Glutamatergic neuron (in vitro differentiated cells): ENCODE measurements around the gene OLAH. TPM values are rescaled to one million over a fixed set of nuclear protein-coding genes. Genes with fewer than 3 reads are reported as not detected.

ENCODE experiments used
- DNase-seq: peaks from one replicate; pipeline ENCODE4 v3.0.0; 2022
- H3K27ac Mint-ChIP-seq: one replicate; pipeline ENCODE4 v1.8.0; 2020; ENCODE audit warnings: mild to moderate bottlenecking, mixed read lengths, inconsistent platforms; ENCODE audit not compliant: unreplicated experiment
- H3K27me3 Mint-ChIP-seq: one replicate; pipeline ENCODE4 v1.8.0; 2020; ENCODE audit warnings: mild to moderate bottlenecking, moderate library complexity, mixed read lengths, inconsistent platforms; ENCODE audit not compliant: unreplicated experiment
- H3K36me3 Mint-ChIP-seq: one replicate; pipeline ENCODE4 v1.8.0; 2020; ENCODE audit warnings: mild to moderate bottlenecking, mixed read lengths, inconsistent platforms; ENCODE audit not compliant: unreplicated experiment
- H3K4me1 Mint-ChIP-seq: one replicate; pipeline ENCODE4 v1.8.0; 2020; ENCODE audit warnings: mild to moderate bottlenecking, low read depth, mixed read lengths, inconsistent platforms; ENCODE audit not compliant: unreplicated experiment
- H3K4me3 Mint-ChIP-seq: one replicate; pipeline ENCODE4 v1.8.0; 2020; ENCODE audit warnings: mild to moderate bottlenecking, mixed read lengths, inconsistent platforms; ENCODE audit not compliant: unreplicated experiment
- H3K9me3 Mint-ChIP-seq: one replicate; pipeline ENCODE4 v1.8.0; 2020; ENCODE audit warnings: mild to moderate bottlenecking, moderate library complexity, mixed read lengths, inconsistent platforms; ENCODE audit not compliant: unreplicated experiment
- total RNA-seq: library from RNA; stranded (reverse); fragmentation: NEBNext Ultra II Directional; extraction: Animal tissue kit (Norgen Biotek cat#: 25700); gene quantifications from one replicate; pipeline ENCODE4 v1.2.1, GENCODE V29; 2021; ENCODE audit not compliant: unreplicated experiment
- TF ChIP-seq, protein P1 (sequence below): fragments of 200-600 bp; sonication (generic); IDR thresholded peaks from one replicate; pipeline ENCODE4 v1.5.0; 2021; ENCODE audit not compliant: partially characterized antibody, unreplicated experiment

OLAH gene
- total RNA-seq, 1 donor from 2014 or later: not detected

DNA sequence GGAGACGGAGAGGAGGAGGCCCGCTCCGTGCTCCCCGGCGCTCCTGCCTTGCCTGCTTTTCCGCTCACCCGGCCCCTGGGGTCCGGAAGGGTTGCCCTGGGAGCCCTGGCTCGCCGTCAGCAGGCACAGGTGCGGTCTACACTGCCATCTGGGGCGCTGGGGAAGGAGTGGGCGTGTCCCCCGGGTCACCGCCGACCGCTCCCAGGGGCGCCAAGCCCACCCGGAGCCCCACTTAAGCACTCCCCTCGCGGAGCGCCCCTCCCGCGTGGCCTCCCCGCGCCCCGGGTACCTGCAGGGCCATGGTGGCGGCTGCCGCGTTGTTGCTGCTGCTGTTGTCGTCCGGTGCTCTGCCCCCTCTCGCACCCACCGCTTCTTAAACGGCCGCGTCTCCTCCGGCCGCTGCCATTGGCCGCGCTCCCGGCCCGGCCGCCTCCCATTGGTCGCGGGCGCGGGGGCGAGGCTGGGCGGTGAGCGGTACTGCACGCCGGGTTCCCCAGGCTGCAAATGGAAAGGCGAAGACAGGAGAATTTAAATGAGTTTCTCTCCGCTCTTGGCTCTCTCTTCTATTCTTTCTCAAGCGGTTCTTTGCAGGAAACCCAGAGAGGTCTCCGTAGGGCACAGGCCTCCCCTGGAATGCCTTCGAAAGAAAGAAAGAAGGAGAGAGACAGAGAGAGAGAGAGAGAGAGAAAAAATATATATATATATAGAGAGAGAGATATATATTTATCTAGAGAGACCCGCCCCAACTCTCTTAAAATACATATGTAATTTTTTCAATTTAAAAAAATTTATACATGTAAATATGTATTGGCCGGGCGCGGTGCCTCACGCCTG lies 44.9 kb downstream of the OLAH start, which contains the start of gene ACBD7:
TSS of gene ACBD7 (minus strand) at position 349 of the 834 bp plus-strand sequence. CDS start at position 301, 48 bp downstream.
- Mint-ChIP-seq H3K4me1 (no peaks in the 10 kb centered on the region), H3K27ac (no peak within 1 kb of the TSS), H3K36me3 (no peaks in the 10 kb centered on the region), H3K9me3 (no peaks in the 10 kb centered on the region), H3K27me3 (no peaks in the 10 kb centered on the region), H3K4me3 (peak within 1 kb of the TSS; percentile 75)
- DNase-seq: peak; percentile 93
- TF ChIP-seq, protein P1, sequence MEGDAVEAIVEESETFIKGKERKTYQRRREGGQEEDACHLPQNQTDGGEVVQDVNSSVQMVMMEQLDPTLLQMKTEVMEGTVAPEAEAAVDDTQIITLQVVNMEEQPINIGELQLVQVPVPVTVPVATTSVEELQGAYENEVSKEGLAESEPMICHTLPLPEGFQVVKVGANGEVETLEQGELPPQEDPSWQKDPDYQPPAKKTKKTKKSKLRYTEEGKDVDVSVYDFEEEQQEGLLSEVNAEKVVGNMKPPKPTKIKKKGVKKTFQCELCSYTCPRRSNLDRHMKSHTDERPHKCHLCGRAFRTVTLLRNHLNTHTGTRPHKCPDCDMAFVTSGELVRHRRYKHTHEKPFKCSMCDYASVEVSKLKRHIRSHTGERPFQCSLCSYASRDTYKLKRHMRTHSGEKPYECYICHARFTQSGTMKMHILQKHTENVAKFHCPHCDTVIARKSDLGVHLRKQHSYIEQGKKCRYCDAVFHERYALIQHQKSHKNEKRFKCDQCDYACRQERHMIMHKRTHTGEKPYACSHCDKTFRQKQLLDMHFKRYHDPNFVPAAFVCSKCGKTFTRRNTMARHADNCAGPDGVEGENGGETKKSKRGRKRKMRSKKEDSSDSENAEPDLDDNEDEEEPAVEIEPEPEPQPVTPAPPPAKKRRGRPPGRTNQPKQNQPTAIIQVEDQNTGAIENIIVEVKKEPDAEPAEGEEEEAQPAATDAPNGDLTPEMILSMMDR: peak; percentile 72

DNA sequence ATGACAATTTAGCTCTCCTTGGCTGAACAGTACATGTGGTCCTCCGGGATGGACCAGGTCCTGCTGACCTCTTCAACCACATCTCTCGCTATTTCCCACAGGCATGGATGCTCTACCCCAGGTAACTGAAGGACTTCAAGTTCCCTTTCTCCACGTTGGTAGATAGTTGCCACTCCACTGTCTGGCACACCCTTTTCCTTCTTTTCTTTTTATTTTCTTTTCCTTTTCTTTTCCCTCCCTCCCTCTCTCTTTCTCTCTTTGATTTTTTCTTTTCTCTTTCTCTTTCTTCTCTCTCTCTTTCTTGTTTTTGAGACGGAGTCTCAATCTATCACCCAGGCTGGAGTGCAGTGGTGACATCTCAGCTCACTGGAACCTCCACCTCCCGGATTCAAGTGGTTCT lies 47.7 kb downstream of the OLAH start:
- peaks cover 2% of the 10 kb centered on the region for H3K27me3 Mint-ChIP-seq
- no peak overlapping the region for H3K4me3 Mint-ChIP-seq
- H3K27ac Mint-ChIP-seq: no peak overlapping the region
- peaks cover 2% of the 10 kb centered on the region for H3K9me3 Mint-ChIP-seq
- DNase-seq: no peak
- no peaks in the 10 kb centered on the region for H3K4me1 Mint-ChIP-seq
- TF ChIP-seq, protein P1: no peak
- H3K36me3 Mint-ChIP-seq: no peaks in the 10 kb centered on the region

DNA sequence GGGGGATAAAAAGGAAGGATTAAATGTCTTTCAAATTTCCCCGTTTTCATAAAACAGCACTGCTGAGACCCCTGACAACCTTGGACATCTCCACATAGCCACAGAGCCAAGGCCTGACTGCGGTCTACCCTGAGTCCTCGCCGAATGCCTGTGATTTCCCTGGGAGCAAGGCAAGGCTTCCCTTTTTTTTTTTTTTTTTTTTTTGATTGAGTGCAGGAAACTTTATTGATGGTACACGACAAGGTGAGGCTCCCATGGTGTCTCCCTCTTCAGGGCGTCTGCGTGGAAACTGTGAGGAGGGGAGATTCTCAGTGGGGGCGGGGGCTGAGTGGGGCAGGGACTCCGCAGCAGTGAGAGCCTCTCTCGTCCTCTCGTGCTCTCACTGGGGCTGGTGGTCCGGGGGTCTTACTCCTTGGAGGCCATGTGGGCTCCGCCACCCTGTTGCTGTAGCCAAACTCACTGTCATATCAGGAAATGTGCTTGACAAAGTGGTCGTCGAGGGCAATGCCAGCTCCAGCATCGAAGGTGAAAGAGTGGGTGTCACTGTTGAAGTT lies 49.2 kb downstream of the OLAH start:
- no peak for DNase-seq
- Mint-ChIP-seq H3K27ac (no peak overlapping the region), H3K4me3 (no peak overlapping the region), H3K27me3 (peaks cover 2% of the 10 kb centered on the region), H3K36me3 (no peaks in the 10 kb centered on the region), H3K9me3 (peaks cover 10% of the 10 kb centered on the region), H3K4me1 (no peaks in the 10 kb centered on the region)
- TF ChIP-seq, protein P1: no peak

DNA sequence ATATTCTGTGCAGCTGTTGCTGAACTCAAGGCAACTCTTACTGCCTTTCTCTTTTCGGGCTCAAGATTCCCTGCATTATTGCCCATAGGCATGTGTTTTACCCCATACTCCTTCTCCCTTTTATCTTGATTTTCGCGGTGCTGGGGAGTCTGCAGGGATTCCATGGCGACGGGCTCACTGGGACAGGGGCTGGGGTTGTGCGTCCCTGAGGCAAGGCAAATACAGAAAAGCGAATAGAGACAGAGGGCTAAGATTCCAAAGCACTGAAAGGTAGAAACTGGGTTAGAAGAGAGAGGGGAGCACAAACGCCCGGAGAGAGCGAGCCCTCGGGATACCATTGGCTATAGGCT lies 52.9 kb downstream of the OLAH start:
- H3K4me1 Mint-ChIP-seq: peaks cover 3% of the 10 kb centered on the region
- peak overlapping the region; percentile 52 for H3K27ac Mint-ChIP-seq
- no peak for DNase-seq
- H3K9me3 Mint-ChIP-seq: peaks cover 12% of the 10 kb centered on the region
- no peaks in the 10 kb centered on the region for H3K36me3 Mint-ChIP-seq
- peaks cover 2% of the 10 kb centered on the region for H3K27me3 Mint-ChIP-seq
- peak overlapping the region; percentile 88 for H3K4me3 Mint-ChIP-seq
- TF ChIP-seq, protein P1: no peak
